ENCODE results near the gene OR6C1.
"Not testable (repeated sequence)": the region's sequence is repeated elsewhere in the genome, so short reads cannot be mapped to it uniquely, and the experiment has no call there.

Gene OR6C1

GRCh38 chr12:55314043-55314442 is at the start of gene OR6C1:
Gene OR6C1 (plus strand): TSS chr12:55314343. CDS start chr12:55320600, 6,257 bp downstream.
- no peaks in the 10 kb centered on the region for H3K9me3 ChIP-seq (ENCODE audit: low read depth, low read length)
- TF ChIP-seq FOXP2 (optimal IDR thresholded peaks at IDR 0.05; ENCODE audit: control extremely low read depth, extremely low read length, insufficient read depth) (no peak), POLR2AphosphoS5 (IDR thresholded peaks at IDR 0.05; ENCODE audit: borderline replicate concordance, low read depth, low read length) (no peak), EZH2 (IDR thresholded peaks at IDR 0.05) (no peak)
- DNase-seq (ENCODE audit: low read depth, low spot score), result no peak
- no peak within 1 kb of the TSS for H3K9ac ChIP-seq (ENCODE audit: insufficient read length)
- no peak within 1 kb of the TSS for H3K27ac ChIP-seq
- H3K4me3 ChIP-seq, result no peak within 1 kb of the TSS
- no peaks in the 10 kb centered on the region for H3K36me3 ChIP-seq (ENCODE audit: insufficient read depth, low read length)

- no peak for TF ChIP-seq FOXP2 (optimal IDR thresholded peaks at IDR 0.05; ENCODE audit: control extremely low read depth, extremely low read length, insufficient read depth)
- no peak for TF ChIP-seq EZH2 (IDR thresholded peaks at IDR 0.05)
- TF ChIP-seq POLR2AphosphoS5 (IDR thresholded peaks at IDR 0.05; ENCODE audit: borderline replicate concordance, low read depth, low read length), result no peak
- DNase-seq (ENCODE audit: low read depth, low spot score), result no peak
- Histone ChIP-seq H3K9ac (ENCODE audit: insufficient read length) (no peak overlapping the region), H3K4me3 (no peak overlapping the region), H3K27ac (no peak overlapping the region), H3K9me3 (ENCODE audit: low read depth, low read length) (no peaks in the 10 kb centered on the region), H3K36me3 (ENCODE audit: insufficient read depth, low read length) (no peaks in the 10 kb centered on the region)
Observed at GRCh38 chr12:55280991-55281390, 33.2 kb upstream of the OR6C1 start.

- no peak for DNase-seq (ENCODE audit: low read depth, low spot score)
- Histone ChIP-seq H3K9ac (ENCODE audit: insufficient read length) (no peak overlapping the region), H3K27ac (no peak overlapping the region), H3K9me3 (ENCODE audit: low read depth, low read length) (no peaks in the 10 kb centered on the region), H3K4me3 (no peak overlapping the region), H3K36me3 (ENCODE audit: insufficient read depth, low read length) (no peaks in the 10 kb centered on the region)
- TF ChIP-seq POLR2AphosphoS5 (IDR thresholded peaks at IDR 0.05; ENCODE audit: borderline replicate concordance, low read depth, low read length), result no peak
- TF ChIP-seq EZH2 (IDR thresholded peaks at IDR 0.05), result no peak
- no peak for TF ChIP-seq FOXP2 (optimal IDR thresholded peaks at IDR 0.05; ENCODE audit: control extremely low read depth, extremely low read length, insufficient read depth)
Observed at GRCh38 chr12:55289999-55290398, 24.1 kb upstream of the OR6C1 start.

- no peak for DNase-seq (ENCODE audit: low read depth, low spot score)
- Histone ChIP-seq H3K27ac (no peak within 1 kb of the TSS), H3K36me3 (ENCODE audit: insufficient read depth, low read length) (no peaks in the 10 kb centered on the region), H3K9ac (ENCODE audit: insufficient read length) (no peak within 1 kb of the TSS), H3K9me3 (ENCODE audit: low read depth, low read length) (no peaks in the 10 kb centered on the region), H3K4me3 (no peak within 1 kb of the TSS)
- no peak for TF ChIP-seq EZH2 (IDR thresholded peaks at IDR 0.05)
- TF ChIP-seq POLR2AphosphoS5 (IDR thresholded peaks at IDR 0.05; ENCODE audit: borderline replicate concordance, low read depth, low read length), result no peak
- no peak for TF ChIP-seq FOXP2 (optimal IDR thresholded peaks at IDR 0.05; ENCODE audit: control extremely low read depth, extremely low read length, insufficient read depth)
Observed at GRCh38 chr12:55296469-55296868, 17.7 kb upstream of the OR6C1 start, which contains the start of gene OR6C6. Gene OR6C6 (minus strand): TSS chr12:55296569. CDS start chr12:55295232, 1,337 bp downstream.

GRCh38 chr12:55320201-55320600 is 6.1 kb downstream of the OR6C1 start:
- H3K36me3 ChIP-seq (ENCODE audit: insufficient read depth, low read length), result no peaks in the 10 kb centered on the region
- no peak overlapping the region for H3K9ac ChIP-seq (ENCODE audit: insufficient read length)
- H3K27ac ChIP-seq, result no peak overlapping the region
- no peak for DNase-seq (ENCODE audit: low read depth, low spot score)
- no peak for TF ChIP-seq FOXP2 (optimal IDR thresholded peaks at IDR 0.05; ENCODE audit: control extremely low read depth, extremely low read length, insufficient read depth)
- no peak for TF ChIP-seq POLR2AphosphoS5 (IDR thresholded peaks at IDR 0.05; ENCODE audit: borderline replicate concordance, low read depth, low read length)
- TF ChIP-seq EZH2 (IDR thresholded peaks at IDR 0.05), result no peak
- H3K4me3 ChIP-seq, result no peak overlapping the region
- no peaks in the 10 kb centered on the region for H3K9me3 ChIP-seq (ENCODE audit: low read depth, low read length)

GRCh38 chr12:55325801-55326200 is 11.7 kb downstream of the OR6C1 start:
- H3K36me3 ChIP-seq (ENCODE audit: insufficient read depth, low read length); H3K9me3 ChIP-seq (ENCODE audit: low read depth, low read length); H3K9ac ChIP-seq (ENCODE audit: insufficient read length); H3K4me3 ChIP-seq; H3K27ac ChIP-seq; DNase-seq (ENCODE audit: low read depth, low spot score): not testable (repeated sequence)

GRCh38 chr12:55330446-55330845 is 16.3 kb downstream of the OR6C1 start, which contains the start of gene OR6C3:
Gene OR6C3 (plus strand): TSS chr12:55330746. CDS start chr12:55331701, 955 bp downstream.
- DNase-seq (ENCODE audit: low read depth, low spot score), result no peak
- Histone ChIP-seq H3K9ac (ENCODE audit: insufficient read length) (no peak within 1 kb of the TSS), H3K9me3 (ENCODE audit: low read depth, low read length) (no peaks in the 10 kb centered on the region), H3K36me3 (ENCODE audit: insufficient read depth, low read length) (no peaks in the 10 kb centered on the region), H3K27ac (no peak within 1 kb of the TSS), H3K4me3 (no peak within 1 kb of the TSS)
- TF ChIP-seq FOXP2 (optimal IDR thresholded peaks at IDR 0.05; ENCODE audit: control extremely low read depth, extremely low read length, insufficient read depth) (no peak), POLR2AphosphoS5 (IDR thresholded peaks at IDR 0.05; ENCODE audit: borderline replicate concordance, low read depth, low read length) (no peak), EZH2 (IDR thresholded peaks at IDR 0.05) (no peak)

- no peak for DNase-seq (ENCODE audit: low read depth, low spot score)
- Histone ChIP-seq H3K27ac (no peak overlapping the region), H3K36me3 (ENCODE audit: insufficient read depth, low read length) (no peaks in the 10 kb centered on the region), H3K9ac (ENCODE audit: insufficient read length) (no peak overlapping the region), H3K4me3 (no peak overlapping the region), H3K9me3 (ENCODE audit: low read depth, low read length) (no peaks in the 10 kb centered on the region)
- TF ChIP-seq FOXP2 (optimal IDR thresholded peaks at IDR 0.05; ENCODE audit: control extremely low read depth, extremely low read length, insufficient read depth) (no peak), EZH2 (IDR thresholded peaks at IDR 0.05) (no peak), POLR2AphosphoS5 (IDR thresholded peaks at IDR 0.05; ENCODE audit: borderline replicate concordance, low read depth, low read length) (no peak)
Observed at GRCh38 chr12:55336002-55336401, 21.9 kb downstream of the OR6C1 start.

- H3K9me3 ChIP-seq (ENCODE audit: low read depth, low read length); DNase-seq (ENCODE audit: low read depth, low spot score): not testable (repeated sequence)
Observed at GRCh38 chr12:55355338-55355737, 41.2 kb downstream of the OR6C1 start.

More at GRCh38 chr12:55355338-55355737, 41.2 kb downstream of the OR6C1 start:
- H3K9ac ChIP-seq (ENCODE audit: insufficient read length); H3K4me3 ChIP-seq; H3K36me3 ChIP-seq (ENCODE audit: insufficient read depth, low read length); H3K27ac ChIP-seq: not testable (repeated sequence)
